ENCODE results near the gene SH3GL1.
"Not testable (repeated sequence)": the region's sequence is repeated elsewhere in the genome, so short reads cannot be mapped to it uniquely, and the experiment has no call there.

The SH3GL1 gene

GRCh38 chr19:4354897-4355296 is 45.5 kb downstream of the SH3GL1 start:
- no peak for DNase-seq
- intact Hi-C loops (cut with DNase I): no loop called here

GRCh38 chr19:4354282-4354681 is 46.1 kb downstream of the SH3GL1 start:
- no peak for DNase-seq
- intact Hi-C loops (cut with DNase I): no loop called here

GRCh38 chr19:4352701-4353121 is 47.6 kb downstream of the SH3GL1 start:
- intact Hi-C loops (cut with DNase I): loop anchor here (2.0 kb wide), 1 partner anchor 86 kb away; no protein-coding TSS in a partner anchor
- DNase-seq: peak in 4 of 10 donors; percentile 50 to 88 (median 70)

GRCh38 chr19:4350726-4351125 is 49.6 kb downstream of the SH3GL1 start:
- DNase-seq: no peak
- intact Hi-C loops (cut with DNase I): no loop called here

- intact Hi-C loops (cut with DNase I): no loop called here
- DNase-seq: no peak
Measured at GRCh38 chr19:4350111-4350510, 50.2 kb downstream of the SH3GL1 start.

- intact Hi-C loops (cut with DNase I): not testable (repeated sequence)
- DNase-seq: peak in 1 of 10 donors; percentile 85
Measured at GRCh38 chr19:4349225-4349624, 51.1 kb downstream of the SH3GL1 start.

GRCh38 chr19:4347521-4347920 is 52.8 kb downstream of the SH3GL1 start:
- intact Hi-C loops (cut with DNase I): no loop called here
- no peak for DNase-seq

- intact Hi-C loops (cut with DNase I): no loop called here
- DNase-seq: no peak
Measured at GRCh38 chr19:4346020-4346383, 54.3 kb downstream of the SH3GL1 start.

GRCh38 chr19:4345342-4346019 is 54.9 kb downstream of the SH3GL1 start:
- DNase-seq: peak in 1 of 10 donors; percentile 59
- intact Hi-C loops (cut with DNase I): no loop called here

- DNase-seq: peak; percentile 88 to 99 (median 96)
- intact Hi-C loops (cut with DNase I): loop anchor here (2.0 kb wide), 1 partner anchor 15 kb away; no protein-coding TSS in a partner anchor
Measured at GRCh38 chr19:4343370-4344307, 56.7 kb downstream of the SH3GL1 start, which contains the start of gene MPND. TSS of gene MPND (plus strand) at chr19:4343562. CDS start at chr19:4343594, 32 bp downstream.

GRCh38 chr19:4342615-4343369 is 57.6 kb downstream of the SH3GL1 start:
- peak; percentile 93 to 100 (median 96) for DNase-seq
- intact Hi-C loops (cut with DNase I): loop anchor here (2.0 kb wide), 1 partner anchor 14 kb away; no protein-coding TSS in a partner anchor

GRCh38 chr19:4342314-4342614 is 58.1 kb downstream of the SH3GL1 start:
- intact Hi-C loops (cut with DNase I): loop anchor here (2.0 kb wide), 1 partner anchor 13 kb away; no protein-coding TSS in a partner anchor
- DNase-seq: peak in 1 of 10 donors; percentile 36

- intact Hi-C loops (cut with DNase I): no loop called here
- DNase-seq: peak in 2 of 10 donors; percentile 30 to 64
Measured at GRCh38 chr19:4338441-4339355, 61.6 kb downstream of the SH3GL1 start, which contains the start of gene STAP2. TSS of gene STAP2 (minus strand) at chr19:4338827. CDS start at chr19:4338753, 74 bp downstream.

- intact Hi-C loops (cut with DNase I): no loop called here
- peak in 2 of 10 donors; percentile 43 to 64 for DNase-seq
Measured at GRCh38 chr19:4337906-4338440, 62.4 kb downstream of the SH3GL1 start.

- intact Hi-C loops (cut with DNase I): no loop called here
- DNase-seq: no peak
Measured at GRCh38 chr19:4334929-4335570, 65.3 kb downstream of the SH3GL1 start.

- DNase-seq: peak in 1 of 10 donors; percentile 57
- intact Hi-C loops (cut with DNase I): loop anchor here (2.0 to 10.0 kb wide), 2 partner anchors 13 to 65 kb away; partner anchors contain the start of gene MPND
Measured at GRCh38 chr19:4329858-4330257, 70.5 kb downstream of the SH3GL1 start.

GRCh38 chr19:4328991-4329681 is 71.2 kb downstream of the SH3GL1 start:
- intact Hi-C loops (cut with DNase I): loop anchor here (2.0 to 10.0 kb wide), 2 partner anchors 14 to 64 kb away; partner anchors contain the start of gene MPND
- peak in 1 of 10 donors; percentile 67 for DNase-seq
